Amygdala (tissue), 56 donors: ENCODE data around the gene FLT3.
"Not testable (repeated sequence)": the region's sequence is repeated elsewhere in the genome, so short reads cannot be mapped to it uniquely, and the experiment has no call there.

ENCODE experiments used
- DNase-seq, 56 donors: peaks; one replicate each; lab custom pipeline; 2025; lab: John Stamatoyannopoulos, UW

Gene FLT3

GRCh38 chr13:28005016-28005415 lies 95.4 kb downstream of the FLT3 start:
- DNase-seq = not testable (repeated sequence)

GRCh38 chr13:28002886-28003698 lies 97.3 kb downstream of the FLT3 start:
- no peak for DNase-seq

- DNase-seq = no peak
Measured at GRCh38 chr13:28001837-28002473, 98.4 kb downstream of the FLT3 start.

- peak in 1 of 56 donors; percentile 5 for DNase-seq
Measured at GRCh38 chr13:28001049-28001448, 99.3 kb downstream of the FLT3 start.

GRCh38 chr13:28000567-28000966 lies 99.8 kb downstream of the FLT3 start:
- no peak for DNase-seq

GRCh38 chr13:27997904-27998522 lies 102.4 kb downstream of the FLT3 start:
- peak in 2 of 56 donors; percentile 4 to 11 for DNase-seq

GRCh38 chr13:27991881-27992280 lies 108.5 kb downstream of the FLT3 start:
- DNase-seq = no peak

GRCh38 chr13:27988520-27988919 lies 111.9 kb downstream of the FLT3 start, which contains the start of gene URAD:
TSS of gene URAD (minus strand) at chr13:27988693. CDS start at chr13:27988637, 56 bp downstream.
- DNase-seq = no peak

- DNase-seq = no peak
Measured at GRCh38 chr13:27985600-27985999, 114.8 kb downstream of the FLT3 start.

- no peak for DNase-seq
Measured at GRCh38 chr13:27982361-27982760, 118.0 kb downstream of the FLT3 start.

- DNase-seq = no peak
Measured at GRCh38 chr13:27981006-27981708, 119.2 kb downstream of the FLT3 start.

- DNase-seq = no peak
Measured at GRCh38 chr13:27980280-27980998, 119.9 kb downstream of the FLT3 start.

- DNase-seq = no peak
Measured at GRCh38 chr13:27979765-27980279, 120.6 kb downstream of the FLT3 start.

GRCh38 chr13:27979001-27979643 lies 121.3 kb downstream of the FLT3 start:
- no peak for DNase-seq

GRCh38 chr13:27978301-27978968 lies 121.9 kb downstream of the FLT3 start:
- no peak for DNase-seq

- no peak for DNase-seq
Measured at GRCh38 chr13:27977476-27978300, 122.7 kb downstream of the FLT3 start.

- no peak for DNase-seq
Measured at GRCh38 chr13:27976362-27977091, 123.8 kb downstream of the FLT3 start.
